HG02981 (cell line): Measurements from ENCODE around the gene PRKD1.

Source experiments
- ATAC-seq: cut with Tn5 transposase; IDR thresholded peaks from one replicate; pipeline ENCODE4 v1.9.1; 2021; ENCODE audit warnings: mild to moderate bottlenecking, moderate library complexity; ENCODE audit not compliant: unreplicated experiment

PRKD1 gene

GRCh38 chr14:29536886-29537511 is 390.6 kb downstream of the PRKD1 start:
- ATAC-seq: no peak

GRCh38 chr14:29529418-29529817 is 398.2 kb downstream of the PRKD1 start:
- ATAC-seq: no peak

GRCh38 chr14:29528889-29529288 is 398.8 kb downstream of the PRKD1 start:
- ATAC-seq: peak; percentile 86

GRCh38 chr14:29527286-29527685 is 400.4 kb downstream of the PRKD1 start:
- no peak for ATAC-seq
